ENCODE data around the gene ATG4B. TPM values are rescaled to one million over a fixed set of nuclear protein-coding genes. Genes with fewer than 3 reads are reported as not detected.
"Not testable (repeated sequence)": the region's sequence is repeated elsewhere in the genome, so short reads cannot be mapped to it uniquely, and the experiment has no call there.

Gene ATG4B
- total RNA-seq, result 46.9 TPM

DNA sequence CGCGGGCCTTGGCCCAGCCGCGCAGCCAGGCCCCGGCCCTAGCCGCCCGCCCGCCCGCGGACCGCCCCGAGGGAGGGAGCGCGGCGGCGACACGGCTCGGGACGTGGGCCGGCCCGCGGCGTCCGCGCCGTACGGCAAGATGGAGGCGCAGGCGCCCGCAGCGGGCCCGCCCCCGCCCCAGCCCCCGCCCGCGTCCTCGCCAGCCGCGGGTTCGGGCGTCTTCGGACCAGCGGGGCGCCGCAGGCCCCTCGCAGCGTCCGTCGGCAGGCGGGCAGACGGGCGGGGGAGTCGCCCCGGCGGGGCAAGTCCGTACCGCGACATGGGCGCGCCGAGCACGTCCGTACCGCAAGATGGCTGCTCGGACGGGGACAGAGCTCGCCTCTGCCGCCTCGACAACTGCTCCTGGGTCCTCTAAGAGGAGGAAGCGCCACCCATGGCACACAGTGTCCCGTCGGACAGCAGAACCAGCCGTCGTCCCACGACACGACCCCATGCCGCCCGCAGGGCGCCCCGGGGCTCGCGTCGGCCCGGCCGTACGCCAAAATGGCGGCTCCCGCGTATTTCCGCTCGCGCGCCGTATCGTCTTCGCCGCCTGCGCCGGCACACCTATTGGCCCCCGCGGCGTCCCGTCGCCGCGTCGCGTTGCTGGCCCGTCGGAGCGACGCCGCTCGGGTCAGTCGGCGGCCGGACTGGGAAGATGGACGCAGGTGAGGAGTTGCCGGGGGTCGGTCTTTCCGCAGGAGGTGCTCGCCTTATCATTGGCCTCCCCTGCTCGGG, at the start of gene ATG4B, which contains the start of gene THAP4:
TSS of gene ATG4B (plus strand) at position 676 of the 777 bp plus-strand sequence. CDS start at position 698, 22 bp downstream.
TSS of gene THAP4 (minus strand) at position 141 of the 777 bp plus-strand sequence. CDS start 141 bp downstream, outside the sequence.
- Histone ChIP-seq H3K9me3 (ENCODE audit: low read depth, low read length) (no peaks in the 10 kb centered on the region), H3K27me3 (ENCODE audit: insufficient read depth, low read length) (no peaks in the 10 kb centered on the region), H3K4me3 (ENCODE audit: low read length) (peak within 1 kb of the TSS; percentile 93), H3K4me1 (ENCODE audit: insufficient read depth, low read length) (peaks cover 32% of the 10 kb centered on the region)

- not testable (repeated sequence) for H3K4me3 ChIP-seq (ENCODE audit: low read length); H3K27me3 ChIP-seq (ENCODE audit: insufficient read depth, low read length); H3K4me1 ChIP-seq (ENCODE audit: insufficient read depth, low read length)
- H3K9me3 ChIP-seq (ENCODE audit: low read depth, low read length), result peaks cover 14% of the 10 kb centered on the region
Measured at GRCh38 chr2:241589863-241590262, 47.6 kb upstream of the ATG4B start.

- not testable (repeated sequence) for H3K4me3 ChIP-seq (ENCODE audit: low read length); H3K4me1 ChIP-seq (ENCODE audit: insufficient read depth, low read length); H3K27me3 ChIP-seq (ENCODE audit: insufficient read depth, low read length)
- H3K9me3 ChIP-seq (ENCODE audit: low read depth, low read length), result peaks cover 14% of the 10 kb centered on the region
Measured at GRCh38 chr2:241590496-241591455, 46.7 kb upstream of the ATG4B start.

DNA sequence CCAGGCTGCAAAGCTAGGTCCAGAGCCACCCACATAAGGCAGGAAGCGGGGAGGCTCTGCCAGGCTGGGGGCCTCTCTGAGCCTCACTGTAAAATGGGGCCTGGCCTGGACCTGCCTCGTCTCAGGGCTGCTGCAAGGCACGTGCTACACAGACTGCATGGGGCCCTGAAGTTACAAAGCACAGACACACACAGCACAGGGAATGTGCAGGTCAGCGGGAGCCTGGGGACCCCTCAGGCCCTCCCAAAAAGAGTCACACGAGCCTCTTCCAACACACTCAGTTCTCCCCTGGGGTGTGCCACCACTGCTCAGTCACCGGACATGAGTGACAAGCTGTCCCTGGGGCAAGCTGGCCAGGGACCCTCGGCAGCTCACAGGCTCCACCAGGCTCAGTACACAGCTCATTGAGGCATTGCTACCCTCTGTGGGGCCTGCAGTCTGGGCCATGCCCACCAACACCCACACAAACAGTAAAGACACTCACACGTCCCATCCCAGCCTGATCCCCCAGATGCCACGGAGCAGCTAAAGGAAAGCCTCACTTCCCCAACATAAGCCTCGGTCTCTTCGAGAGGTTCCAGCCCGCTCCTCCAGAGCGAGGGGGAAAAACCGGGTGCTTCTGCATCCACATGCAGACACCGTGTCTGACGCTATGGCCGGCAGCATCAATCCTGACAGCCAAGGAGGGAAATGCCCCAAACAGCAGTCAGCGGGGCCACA, 45.2 kb upstream of the ATG4B start:
- no peaks in the 10 kb centered on the region for H3K4me1 ChIP-seq (ENCODE audit: insufficient read depth, low read length)

DNA sequence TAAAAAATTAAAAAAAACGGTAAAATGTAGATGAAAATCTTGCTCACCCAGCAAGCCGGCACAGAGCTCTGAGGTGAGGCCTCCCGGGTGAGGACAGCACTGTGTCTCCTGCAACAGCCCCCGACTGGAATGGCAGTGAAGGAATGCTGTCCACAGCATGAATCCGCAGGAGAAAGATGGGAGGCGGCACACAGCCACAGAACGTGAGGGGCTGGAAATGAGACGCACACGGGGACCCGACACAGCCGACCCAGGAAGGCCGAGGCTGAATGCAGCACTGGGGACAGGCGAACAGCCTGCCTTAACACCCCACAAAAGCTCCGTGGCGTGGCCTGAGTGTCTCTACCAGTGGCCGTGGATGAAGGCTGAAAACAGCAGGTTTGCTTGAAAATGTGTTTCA, 44.2 kb upstream of the ATG4B start:
- no peaks in the 10 kb centered on the region for H3K9me3 ChIP-seq (ENCODE audit: low read depth, low read length)
- H3K4me1 ChIP-seq (ENCODE audit: insufficient read depth, low read length), result no peaks in the 10 kb centered on the region
- H3K27me3 ChIP-seq (ENCODE audit: insufficient read depth, low read length), result no peaks in the 10 kb centered on the region
- H3K4me3 ChIP-seq (ENCODE audit: low read length), result no peak overlapping the region

More for the DNA sequence above, 45.2 kb upstream of the ATG4B start:
- peaks cover 2% of the 10 kb centered on the region for H3K9me3 ChIP-seq (ENCODE audit: low read depth, low read length)
- no peak overlapping the region for H3K4me3 ChIP-seq (ENCODE audit: low read length)
- no peaks in the 10 kb centered on the region for H3K27me3 ChIP-seq (ENCODE audit: insufficient read depth, low read length)

DNA sequence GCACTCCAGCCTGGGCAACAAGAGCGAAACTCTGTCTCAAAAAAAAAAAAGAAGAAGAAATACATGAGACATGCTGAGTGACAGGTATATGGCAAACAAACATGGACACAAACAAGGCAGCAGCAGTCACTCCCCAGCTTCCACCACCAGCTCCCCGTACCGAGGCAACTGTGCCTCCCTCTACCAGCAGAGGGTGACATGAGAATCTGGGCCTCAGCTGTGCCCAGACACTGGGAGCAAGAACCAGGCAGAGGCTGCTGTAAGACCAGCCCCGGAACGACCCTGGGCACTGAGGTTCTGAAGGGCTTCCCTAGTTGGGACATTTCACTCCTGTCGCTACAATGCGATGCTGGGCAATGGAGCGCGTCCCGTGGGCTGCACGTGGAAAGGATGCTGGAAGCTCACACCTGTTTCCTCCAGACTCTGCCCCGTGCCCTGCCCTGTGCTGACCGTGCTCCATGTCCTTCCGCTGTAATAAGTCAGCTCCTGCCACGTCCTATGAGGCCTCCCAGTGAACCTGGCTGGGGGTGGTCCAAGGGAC, 41.8 kb upstream of the ATG4B start:
- H3K27me3 ChIP-seq (ENCODE audit: insufficient read depth, low read length), result no peaks in the 10 kb centered on the region
- no peaks in the 10 kb centered on the region for H3K4me1 ChIP-seq (ENCODE audit: insufficient read depth, low read length)
- H3K9me3 ChIP-seq (ENCODE audit: low read depth, low read length), result no peaks in the 10 kb centered on the region
- no peak overlapping the region for H3K4me3 ChIP-seq (ENCODE audit: low read length)

GRCh38 chr2:241597561-241597960, 39.9 kb upstream of the ATG4B start:
- no peaks in the 10 kb centered on the region for H3K27me3 ChIP-seq (ENCODE audit: insufficient read depth, low read length)
- H3K4me1 ChIP-seq (ENCODE audit: insufficient read depth, low read length), result no peaks in the 10 kb centered on the region
- H3K4me3 ChIP-seq (ENCODE audit: low read length), result no peak overlapping the region
- no peaks in the 10 kb centered on the region for H3K9me3 ChIP-seq (ENCODE audit: low read depth, low read length)

GRCh38 chr2:241598061-241598460, 39.4 kb upstream of the ATG4B start:
- no peak overlapping the region for H3K4me3 ChIP-seq (ENCODE audit: low read length)
- H3K9me3 ChIP-seq (ENCODE audit: low read depth, low read length), result no peaks in the 10 kb centered on the region
- no peaks in the 10 kb centered on the region for H3K4me1 ChIP-seq (ENCODE audit: insufficient read depth, low read length)
- no peaks in the 10 kb centered on the region for H3K27me3 ChIP-seq (ENCODE audit: insufficient read depth, low read length)

- no peaks in the 10 kb centered on the region for H3K4me1 ChIP-seq (ENCODE audit: insufficient read depth, low read length)
- H3K4me3 ChIP-seq (ENCODE audit: low read length), result no peak overlapping the region
- H3K27me3 ChIP-seq (ENCODE audit: insufficient read depth, low read length), result no peaks in the 10 kb centered on the region
- H3K9me3 ChIP-seq (ENCODE audit: low read depth, low read length), result no peaks in the 10 kb centered on the region
Measured at GRCh38 chr2:241598487-241598886, 39.0 kb upstream of the ATG4B start.

GRCh38 chr2:241599615-241600014, 37.9 kb upstream of the ATG4B start:
- no peak overlapping the region for H3K4me3 ChIP-seq (ENCODE audit: low read length)
- no peaks in the 10 kb centered on the region for H3K4me1 ChIP-seq (ENCODE audit: insufficient read depth, low read length)
- H3K27me3 ChIP-seq (ENCODE audit: insufficient read depth, low read length), result no peaks in the 10 kb centered on the region
- no peaks in the 10 kb centered on the region for H3K9me3 ChIP-seq (ENCODE audit: low read depth, low read length)

- H3K4me3 ChIP-seq (ENCODE audit: low read length), result no peak overlapping the region
- no peaks in the 10 kb centered on the region for H3K9me3 ChIP-seq (ENCODE audit: low read depth, low read length)
- no peaks in the 10 kb centered on the region for H3K4me1 ChIP-seq (ENCODE audit: insufficient read depth, low read length)
- H3K27me3 ChIP-seq (ENCODE audit: insufficient read depth, low read length), result no peaks in the 10 kb centered on the region
Measured at GRCh38 chr2:241601841-241602240, 35.7 kb upstream of the ATG4B start.

GRCh38 chr2:241602720-241603119, 34.8 kb upstream of the ATG4B start:
- no peaks in the 10 kb centered on the region for H3K9me3 ChIP-seq (ENCODE audit: low read depth, low read length)
- H3K27me3 ChIP-seq (ENCODE audit: insufficient read depth, low read length), result no peaks in the 10 kb centered on the region
- no peaks in the 10 kb centered on the region for H3K4me1 ChIP-seq (ENCODE audit: insufficient read depth, low read length)

GRCh38 chr2:241603686-241604085, 33.8 kb upstream of the ATG4B start:
- Histone ChIP-seq H3K9me3 (ENCODE audit: low read depth, low read length) (no peaks in the 10 kb centered on the region), H3K4me3 (ENCODE audit: low read length) (no peak overlapping the region), H3K4me1 (ENCODE audit: insufficient read depth, low read length) (peaks cover 3% of the 10 kb centered on the region), H3K27me3 (ENCODE audit: insufficient read depth, low read length) (no peaks in the 10 kb centered on the region)

More at GRCh38 chr2:241602720-241603119, 34.8 kb upstream of the ATG4B start:
- H3K4me3 ChIP-seq (ENCODE audit: low read length), result no peak overlapping the region

GRCh38 chr2:241606186-241606585, 31.3 kb upstream of the ATG4B start:
- no peak overlapping the region for H3K4me3 ChIP-seq (ENCODE audit: low read length)
- no peaks in the 10 kb centered on the region for H3K27me3 ChIP-seq (ENCODE audit: insufficient read depth, low read length)
- H3K9me3 ChIP-seq (ENCODE audit: low read depth, low read length), result no peaks in the 10 kb centered on the region
- peaks cover 25% of the 10 kb centered on the region for H3K4me1 ChIP-seq (ENCODE audit: insufficient read depth, low read length)
